ENCODE measurements around the gene APOB.

The APOB gene

DNA sequence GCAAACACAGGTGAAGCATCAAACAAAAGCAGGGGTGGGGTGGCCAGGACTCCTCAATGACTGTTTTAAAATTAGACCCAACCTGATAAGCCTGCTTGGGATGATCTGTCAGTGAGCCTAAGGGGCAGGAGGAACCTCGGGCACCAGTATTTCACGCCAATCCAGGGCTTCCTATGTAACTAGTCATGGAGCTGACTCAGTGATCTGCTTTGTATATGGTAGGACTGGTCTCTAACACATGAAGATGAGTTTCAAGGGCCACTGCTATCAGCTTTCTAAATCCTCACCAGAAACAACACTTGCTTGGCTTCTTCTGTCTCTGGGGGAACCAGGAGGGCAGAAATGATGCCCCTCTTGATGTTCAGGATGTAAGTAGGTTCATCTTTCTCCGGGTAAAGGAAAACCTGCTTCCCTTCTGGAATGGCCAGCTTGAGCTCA, 6.2 kb downstream of the APOB start:
- Histone ChIP-seq H2BK12ac (ENCODE audit: low read length in 2 of 2) (no peak overlapping the region), H3K4ac (ENCODE audit: low read depth in 1 of 2, low read length in 2 of 2) (no peak overlapping the region), H3K27me3 (ENCODE audit: control insufficient read depth in 1 of 2, insufficient read depth in 1 of 2, low read length in 2 of 2) (peaks cover 4 to 32% of the 10 kb centered on the region in 2 experiments), H3K36me3 (ENCODE audit: control insufficient read depth in 1 of 2, insufficient read depth in 2 of 2, low read depth in 1 of 2, low read length in 2 of 2) (no peaks in the 10 kb centered on the region), H3K4me2 (ENCODE audit: low read length, poor library complexity, severe bottlenecking) (no peak overlapping the region), H3K4me3 (ENCODE audit: insufficient read depth in 1 of 2, low read depth in 1 of 2, low read length in 2 of 2) (no peak overlapping the region), H3K79me1 (replicated peaks; ENCODE audit: low read length, poor library complexity, severe bottlenecking) (no peaks in the 10 kb centered on the region), H3K9ac (ENCODE audit: low read length) (no peak overlapping the region), H2AK5ac (ENCODE audit: low read length, severe bottlenecking) (no peak overlapping the region), H3K23ac (ENCODE audit: low read length in 2 of 2) (no peak overlapping the region), H3K9me3 (ENCODE audit: control insufficient read depth, low read length) (no peaks in the 10 kb centered on the region), H4K8ac (ENCODE audit: low read length) (no peak overlapping the region), H3K18ac (ENCODE audit: low read depth in 1 of 2, low read length in 2 of 2) (no peak overlapping the region), H3K14ac (ENCODE audit: low read length in 2 of 2) (no peak overlapping the region), H2BK15ac (ENCODE audit: low read depth, poor library complexity, severe bottlenecking) (no peak overlapping the region), H3K27ac (ENCODE audit: low read length, poor library complexity, severe bottlenecking) (no peak overlapping the region), H2AFZ (ENCODE audit: low read depth, low read length) (no peak overlapping the region), H2BK120ac (ENCODE audit: low read depth, low read length) (no peak overlapping the region), H4K91ac (ENCODE audit: low read length) (no peak overlapping the region), H2BK5ac (ENCODE audit: low read depth, low read length, poor library complexity, severe bottlenecking) (no peak overlapping the region), H3K4me1 (ENCODE audit: control insufficient read depth, insufficient read depth, low read depth, low read length) (no peaks in the 10 kb centered on the region)
- DNase-seq: no peak
- 84% methylated on average over 3 of the region's 3 CpGs for WGBS

DNA sequence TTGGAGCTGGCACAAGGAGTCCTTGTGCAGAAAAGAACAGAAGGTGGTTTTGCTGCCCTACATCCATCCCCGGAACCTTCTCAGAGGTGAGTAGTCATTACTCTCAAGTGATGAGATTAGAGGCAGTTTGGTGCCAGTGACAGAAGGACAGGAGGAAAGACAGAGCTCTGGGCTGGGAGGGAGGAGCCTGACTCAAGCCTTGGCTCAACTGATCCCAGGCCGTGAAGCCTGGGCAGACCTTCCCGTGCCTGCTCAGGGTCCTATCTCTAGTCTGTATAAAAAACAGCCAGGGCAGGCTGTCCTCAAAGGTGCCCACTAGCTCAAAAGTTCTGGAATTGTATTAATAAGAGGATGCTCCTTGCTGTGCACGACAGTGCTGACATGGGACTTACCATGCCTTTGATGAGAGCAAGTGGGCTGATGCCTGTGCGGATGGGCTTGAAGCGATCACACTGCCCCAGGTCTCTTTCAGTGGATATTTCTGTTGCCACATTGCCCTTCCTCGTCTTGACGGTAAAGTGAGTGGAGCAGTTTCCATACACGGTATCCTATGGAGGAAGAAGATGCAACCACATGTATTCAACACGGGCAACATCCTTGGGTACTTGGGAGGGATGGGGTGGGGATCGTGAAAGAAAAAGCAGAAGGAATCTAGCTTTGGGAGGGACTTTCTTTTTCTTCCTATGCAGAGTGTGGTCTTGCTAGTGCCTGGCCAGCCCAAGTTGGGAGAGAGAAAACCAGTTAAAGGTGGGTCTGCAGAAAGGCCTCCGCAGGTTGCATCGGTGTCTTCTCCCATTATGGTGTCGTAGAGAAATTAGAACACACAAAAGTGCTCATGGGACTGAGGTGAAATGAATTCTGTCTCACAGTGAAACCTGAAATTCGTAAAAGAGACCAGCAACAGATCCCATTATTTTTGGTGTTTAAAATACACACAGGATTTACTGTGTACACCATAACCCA, 6.9 kb downstream of the APOB start:
- Histone ChIP-seq H4K91ac (ENCODE audit: low read length) (no peak overlapping the region), H3K27ac (ENCODE audit: low read length, poor library complexity, severe bottlenecking) (no peak overlapping the region), H2AK5ac (ENCODE audit: low read length, severe bottlenecking) (no peak overlapping the region), H4K8ac (ENCODE audit: low read length) (no peak overlapping the region), H3K14ac (ENCODE audit: low read length in 2 of 2) (no peak overlapping the region), H3K23ac (ENCODE audit: low read length in 2 of 2) (no peak overlapping the region), H3K4me3 (ENCODE audit: insufficient read depth in 1 of 2, low read depth in 1 of 2, low read length in 2 of 2) (no peak overlapping the region), H3K4ac (ENCODE audit: low read depth in 1 of 2, low read length in 2 of 2) (no peak overlapping the region), H3K79me1 (replicated peaks; ENCODE audit: low read length, poor library complexity, severe bottlenecking) (no peaks in the 10 kb centered on the region), H2BK15ac (ENCODE audit: low read depth, poor library complexity, severe bottlenecking) (no peak overlapping the region), H2BK5ac (ENCODE audit: low read depth, low read length, poor library complexity, severe bottlenecking) (no peak overlapping the region), H3K9me3 (ENCODE audit: control insufficient read depth, low read length) (no peaks in the 10 kb centered on the region), H2BK12ac (ENCODE audit: low read length in 2 of 2) (no peak overlapping the region), H2BK120ac (ENCODE audit: low read depth, low read length) (no peak overlapping the region), H3K4me1 (ENCODE audit: control insufficient read depth, insufficient read depth, low read depth, low read length) (no peaks in the 10 kb centered on the region), H3K36me3 (ENCODE audit: control insufficient read depth in 1 of 2, insufficient read depth in 2 of 2, low read depth in 1 of 2, low read length in 2 of 2) (no peaks in the 10 kb centered on the region), H3K4me2 (ENCODE audit: low read length, poor library complexity, severe bottlenecking) (no peak overlapping the region), H3K9ac (ENCODE audit: low read length) (no peak overlapping the region), H2AFZ (ENCODE audit: low read depth, low read length) (no peak overlapping the region), H3K27me3 (ENCODE audit: control insufficient read depth in 1 of 2, insufficient read depth in 1 of 2, low read length in 2 of 2) (peaks cover 2 to 28% of the 10 kb centered on the region in 2 experiments), H3K18ac (ENCODE audit: low read depth in 1 of 2, low read length in 2 of 2) (no peak overlapping the region)
- 84% methylated on average over 14 of the region's 15 CpGs for WGBS
- DNase-seq: no peak

DNA sequence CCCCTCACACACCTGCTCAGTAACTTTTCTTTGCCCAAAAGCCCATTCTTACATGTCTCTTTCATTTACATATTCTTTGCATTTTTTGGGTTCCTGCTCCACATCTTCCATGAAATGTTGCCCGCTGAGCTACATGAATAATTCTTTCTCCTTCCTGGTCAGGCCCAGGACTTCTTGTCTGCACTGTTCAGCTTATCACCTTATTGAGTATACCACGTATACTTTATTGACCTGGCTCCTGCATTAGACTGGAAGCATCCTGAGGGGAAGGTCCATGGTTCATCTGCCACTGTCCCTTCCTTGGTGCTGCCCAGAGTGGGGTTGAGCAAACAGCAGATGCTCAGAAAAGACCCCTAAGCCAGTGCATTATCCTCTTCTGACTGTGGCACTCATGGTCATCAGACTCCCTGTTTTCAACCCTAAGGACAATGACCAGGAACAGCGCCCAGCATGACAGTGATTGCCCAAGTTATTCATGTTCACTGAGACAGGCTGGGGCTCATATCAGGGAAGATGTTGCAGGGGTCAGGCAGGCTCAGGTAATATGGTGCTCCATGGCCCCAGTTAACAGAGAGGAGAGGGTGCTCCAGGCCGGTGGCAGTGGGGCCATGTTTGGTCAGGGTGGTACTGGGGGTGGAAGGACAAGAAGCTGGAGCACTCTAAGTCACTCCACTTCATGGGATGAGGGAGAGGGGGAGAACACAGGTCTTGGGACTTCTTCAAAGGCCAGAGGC, 7.7 kb downstream of the APOB start:
- peaks cover 0 to 21% of the 10 kb centered on the region in 2 experiments for H3K27me3 ChIP-seq (ENCODE audit: control insufficient read depth in 1 of 2, insufficient read depth in 1 of 2, low read length in 2 of 2)
- H2BK120ac ChIP-seq (ENCODE audit: low read depth, low read length): no peak overlapping the region
- H2AFZ ChIP-seq (ENCODE audit: low read depth, low read length): no peak overlapping the region
- no peak overlapping the region for H3K14ac ChIP-seq (ENCODE audit: low read length in 2 of 2)
- H3K79me1 ChIP-seq (replicated peaks; ENCODE audit: low read length, poor library complexity, severe bottlenecking): no peaks in the 10 kb centered on the region
- no peak overlapping the region for H3K4me2 ChIP-seq (ENCODE audit: low read length, poor library complexity, severe bottlenecking)
- H3K9ac ChIP-seq (ENCODE audit: low read length): no peak overlapping the region
- no peaks in the 10 kb centered on the region for H3K36me3 ChIP-seq (ENCODE audit: control insufficient read depth in 1 of 2, insufficient read depth in 2 of 2, low read depth in 1 of 2, low read length in 2 of 2)
- DNase-seq: no peak
- no peaks in the 10 kb centered on the region for H3K4me1 ChIP-seq (ENCODE audit: control insufficient read depth, insufficient read depth, low read depth, low read length)
- H2BK15ac ChIP-seq (ENCODE audit: low read depth, poor library complexity, severe bottlenecking): no peak overlapping the region
- no peak overlapping the region for H4K8ac ChIP-seq (ENCODE audit: low read length)
- no peak overlapping the region for H2BK12ac ChIP-seq (ENCODE audit: low read length in 2 of 2)
- no peak overlapping the region for H3K4me3 ChIP-seq (ENCODE audit: insufficient read depth in 1 of 2, low read depth in 1 of 2, low read length in 2 of 2)
- no peak overlapping the region for H3K18ac ChIP-seq (ENCODE audit: low read depth in 1 of 2, low read length in 2 of 2)
- no peak overlapping the region for H3K4ac ChIP-seq (ENCODE audit: low read depth in 1 of 2, low read length in 2 of 2)
- H2BK5ac ChIP-seq (ENCODE audit: low read depth, low read length, poor library complexity, severe bottlenecking): no peak overlapping the region
- no peak overlapping the region for H3K23ac ChIP-seq (ENCODE audit: low read length in 2 of 2)
- H3K27ac ChIP-seq (ENCODE audit: low read length, poor library complexity, severe bottlenecking): no peak overlapping the region
- 81% methylated on average over 4 of the region's 4 CpGs for WGBS
- no peak overlapping the region for H2AK5ac ChIP-seq (ENCODE audit: low read length, severe bottlenecking)
- no peak overlapping the region for H4K91ac ChIP-seq (ENCODE audit: low read length)
- H3K9me3 ChIP-seq (ENCODE audit: control insufficient read depth, low read length): no peaks in the 10 kb centered on the region

DNA sequence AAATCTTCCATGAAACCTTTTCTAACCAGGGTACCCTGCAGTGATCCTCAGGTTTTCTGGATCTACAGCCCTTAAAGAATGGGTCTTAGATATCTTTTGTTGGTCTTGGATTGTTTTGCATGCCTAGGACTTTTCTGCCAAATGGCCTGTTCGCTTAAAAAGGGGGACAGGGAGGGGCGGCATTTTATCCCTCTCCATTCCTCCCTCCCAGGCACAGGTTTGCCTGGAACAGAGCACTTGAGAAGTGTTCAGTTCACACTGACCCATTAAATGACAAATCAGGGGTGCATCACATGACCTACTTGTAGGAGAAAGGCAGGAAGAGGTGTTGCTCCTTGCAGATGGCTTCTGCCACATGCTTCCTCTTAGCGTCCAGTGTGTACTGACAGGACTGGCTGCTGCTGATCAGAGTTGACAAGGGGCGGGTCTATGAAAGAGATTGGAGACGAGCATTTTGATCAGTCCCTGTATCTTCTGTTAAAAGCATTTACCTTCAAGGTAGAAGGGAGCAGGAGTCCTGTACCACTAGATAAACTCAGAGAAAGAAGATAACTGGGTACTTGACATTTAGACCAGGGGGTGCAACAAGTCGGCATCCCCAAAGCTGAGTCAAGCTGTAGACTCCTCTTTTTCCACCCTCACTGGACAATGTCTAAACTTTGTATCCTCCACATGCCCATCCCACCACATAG, 8.4 kb downstream of the APOB start:
- Histone ChIP-seq H3K9ac (ENCODE audit: low read length) (no peak overlapping the region), H3K27ac (ENCODE audit: low read length, poor library complexity, severe bottlenecking) (no peak overlapping the region), H4K8ac (ENCODE audit: low read length) (no peak overlapping the region), H3K36me3 (ENCODE audit: control insufficient read depth in 1 of 2, insufficient read depth in 2 of 2, low read depth in 1 of 2, low read length in 2 of 2) (no peaks in the 10 kb centered on the region), H2BK5ac (ENCODE audit: low read depth, low read length, poor library complexity, severe bottlenecking) (no peak overlapping the region), H3K9me3 (ENCODE audit: control insufficient read depth, low read length) (no peaks in the 10 kb centered on the region), H3K18ac (ENCODE audit: low read depth in 1 of 2, low read length in 2 of 2) (no peak overlapping the region), H2AK5ac (ENCODE audit: low read length, severe bottlenecking) (no peak overlapping the region), H3K23ac (ENCODE audit: low read length in 2 of 2) (no peak overlapping the region), H3K4me3 (ENCODE audit: insufficient read depth in 1 of 2, low read depth in 1 of 2, low read length in 2 of 2) (no peak overlapping the region), H3K14ac (ENCODE audit: low read length in 2 of 2) (no peak overlapping the region), H2AFZ (ENCODE audit: low read depth, low read length) (no peak overlapping the region), H3K4me2 (ENCODE audit: low read length, poor library complexity, severe bottlenecking) (no peak overlapping the region), H3K4me1 (ENCODE audit: control insufficient read depth, insufficient read depth, low read depth, low read length) (no peaks in the 10 kb centered on the region), H3K79me1 (replicated peaks; ENCODE audit: low read length, poor library complexity, severe bottlenecking) (no peaks in the 10 kb centered on the region), H4K91ac (ENCODE audit: low read length) (no peak overlapping the region), H2BK12ac (ENCODE audit: low read length in 2 of 2) (no peak overlapping the region), H3K27me3 (ENCODE audit: control insufficient read depth in 1 of 2, insufficient read depth in 1 of 2, low read length in 2 of 2) (peaks cover 0 to 14% of the 10 kb centered on the region in 2 experiments), H3K4ac (ENCODE audit: low read depth in 1 of 2, low read length in 2 of 2) (no peak overlapping the region), H2BK15ac (ENCODE audit: low read depth, poor library complexity, severe bottlenecking) (no peak overlapping the region), H2BK120ac (ENCODE audit: low read depth, low read length) (no peak overlapping the region)
- no peak for DNase-seq
- WGBS: 76% methylated on average over 4 of the region's 6 CpGs
